Gastroesophageal sphincter (tissue), 4 donors: ENCODE results near the gene HPRT1. TPM values are rescaled to one million over a fixed set of nuclear protein-coding genes. Genes with fewer than 3 reads are reported as not detected.

Source experiments
- ATAC-seq: fragments of 150-250 bp; one replicate; pipeline ENCODE4 v1.9.1; 2016; ENCODE audit warnings: mild to moderate bottlenecking, moderate library complexity
- H3K27ac ChIP-seq, 4 donors: fragments of 200-600 bp; sonication (generic) in 3 of 4; 1 replicate in 3 of 4; 2 replicates in 1 of 4; pipeline ENCODE4 v1.5.1; 2016 to 2019
- H3K27me3 ChIP-seq: fragments of 200-600 bp; sonication (generic); one replicate; pipeline ENCODE4 v1.5.1; 2019
- H3K36me3 ChIP-seq, 2 donors: fragments of 200-600 bp; sonication (generic); one replicate each; pipeline ENCODE4 v1.5.1; 2019; ENCODE audit warnings: control low read depth in 1 of 2
- H3K4me1 ChIP-seq, 3 donors: fragments of 200-600 bp; sonication (generic); 1 replicate in 2 of 3; 2 replicates in 1 of 3; pipeline ENCODE4 v1.5.1; 2016 to 2019; ENCODE audit warnings: control low read depth in 2 of 3
- H3K4me3 ChIP-seq, 2 donors: fragments of 200-600 bp; sonication (generic); one replicate each; pipeline ENCODE4 v1.5.1; 2019; ENCODE audit warnings: mild to moderate bottlenecking in 1 of 2, moderate library complexity in 1 of 2
- H3K9me3 ChIP-seq, 3 donors: fragments of 200-600 bp; sonication (generic); one replicate each; pipeline ENCODE4 v1.5.1; 2017 to 2019; ENCODE audit warnings: control low read depth in 2 of 3
- EP300 ChIP-seq: sonication (generic); formaldehyde crosslinking; IDR thresholded peaks from one replicate; pipeline ENCODE4 v1.6.1; 2017; ENCODE audit warnings: antibody characterized with exemption, mild to moderate bottlenecking
- POLR2A ChIP-seq, 2 donors: fragments of 450-650 bp; IDR thresholded peaks; one replicate each; pipeline ENCODE4 v1.6.1; 2017; ENCODE audit warnings: antibody characterized with exemption in 2 of 2, mild to moderate bottlenecking in 2 of 2, moderate library complexity in 1 of 2
- POLR2AphosphoS5 ChIP-seq: sonication (generic); formaldehyde crosslinking; IDR thresholded peaks from one replicate; pipeline ENCODE4 v1.6.1; 2017; ENCODE audit warnings: antibody characterized with exemption
- WGBS, 2 donors: methylation state at CpG; one replicate each; pipeline ENCODE4 v1.1.5; 2018; ENCODE audit warnings: low coverage in 1 of 2; 5-methylcytosine and 5-hydroxymethylcytosine counted together
- total RNA-seq, 4 donors: library from RNA; depleted of rRNA; stranded (reverse); fragments of >200 nt; gene quantifications; one replicate each; pipeline ENCODE4 v1.1.0, GENCODE V29; 2016
- TF ChIP-seq, protein P1 (sequence below), 4 experiments: fragments of 200-600 bp in 2 of 4; fragments of 450-650 bp in 2 of 4; sonication (generic) in 1 of 4; IDR thresholded peaks; one replicate each; pipeline ENCODE4 v1.5.1; 2017 to 2019; ENCODE audit warnings: antibody characterized with exemption in 4 of 4, mild to moderate bottlenecking in 2 of 4, moderate library complexity in 2 of 4

The HPRT1 gene
- total RNA-seq, 4 donors from 2014 or later, result 6.7 to 12.5 (median 7.2) TPM

- H3K4me3 ChIP-seq, result no peak overlapping the region
- ATAC-seq, result no peak
- peaks cover 0 to 10% (median 0%) of the 10 kb centered on the region in 3 donors for H3K4me1 ChIP-seq
- H3K9me3 ChIP-seq, result no peaks in the 10 kb centered on the region
- peaks cover 0 to 5% of the 10 kb centered on the region in 2 donors for H3K36me3 ChIP-seq
- TF ChIP-seq POLR2A (IDR thresholded peaks at IDR 0.05), result no peak
- H3K27ac ChIP-seq, result no peak overlapping the region
- H3K27me3 ChIP-seq, result no peaks in the 10 kb centered on the region
These were observed 42.7 kb downstream of the HPRT1 start for GRCh38 chrX:134502686-134503085.

GRCh38 chrX:134512566-134512965, 52.6 kb downstream of the HPRT1 start:
- ATAC-seq, result peak; percentile 10
- Histone ChIP-seq H3K27ac (no peak overlapping the region), H3K4me1 (no peaks in the 10 kb centered on the region), H3K36me3 (no peaks in the 10 kb centered on the region), H3K9me3 (no peaks in the 10 kb centered on the region), H3K4me3 (no peak overlapping the region), H3K27me3 (no peaks in the 10 kb centered on the region)
- 34 to 59% methylated on average over 6 of the region's 9 CpGs for WGBS, 2 donors
- TF ChIP-seq EP300, result no peak
- no peak for TF ChIP-seq POLR2A (IDR thresholded peaks at IDR 0.05)
- no peak for TF ChIP-seq POLR2AphosphoS5
- TF ChIP-seq, protein P1, sequence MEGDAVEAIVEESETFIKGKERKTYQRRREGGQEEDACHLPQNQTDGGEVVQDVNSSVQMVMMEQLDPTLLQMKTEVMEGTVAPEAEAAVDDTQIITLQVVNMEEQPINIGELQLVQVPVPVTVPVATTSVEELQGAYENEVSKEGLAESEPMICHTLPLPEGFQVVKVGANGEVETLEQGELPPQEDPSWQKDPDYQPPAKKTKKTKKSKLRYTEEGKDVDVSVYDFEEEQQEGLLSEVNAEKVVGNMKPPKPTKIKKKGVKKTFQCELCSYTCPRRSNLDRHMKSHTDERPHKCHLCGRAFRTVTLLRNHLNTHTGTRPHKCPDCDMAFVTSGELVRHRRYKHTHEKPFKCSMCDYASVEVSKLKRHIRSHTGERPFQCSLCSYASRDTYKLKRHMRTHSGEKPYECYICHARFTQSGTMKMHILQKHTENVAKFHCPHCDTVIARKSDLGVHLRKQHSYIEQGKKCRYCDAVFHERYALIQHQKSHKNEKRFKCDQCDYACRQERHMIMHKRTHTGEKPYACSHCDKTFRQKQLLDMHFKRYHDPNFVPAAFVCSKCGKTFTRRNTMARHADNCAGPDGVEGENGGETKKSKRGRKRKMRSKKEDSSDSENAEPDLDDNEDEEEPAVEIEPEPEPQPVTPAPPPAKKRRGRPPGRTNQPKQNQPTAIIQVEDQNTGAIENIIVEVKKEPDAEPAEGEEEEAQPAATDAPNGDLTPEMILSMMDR (IDR thresholded peaks at IDR 0.05), result no peak

DNA sequence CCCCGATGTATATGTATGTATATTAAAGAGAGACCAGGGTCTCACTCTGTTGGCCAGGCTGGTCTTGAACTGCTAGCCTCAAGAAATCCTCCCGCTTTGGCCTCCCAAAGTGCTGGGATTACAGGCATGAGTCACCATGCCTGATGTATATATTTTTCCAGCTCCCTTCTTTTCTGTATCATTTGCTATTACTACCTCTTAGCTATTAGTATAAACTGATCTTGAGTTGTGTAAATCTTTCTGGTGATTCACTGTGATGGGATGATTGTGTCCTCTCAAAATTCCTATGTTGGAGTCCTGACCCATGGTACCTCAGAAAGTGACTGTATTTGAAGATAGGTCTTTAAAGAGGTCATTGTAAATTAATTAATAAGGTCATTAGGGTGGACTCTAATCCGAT, 53.1 kb downstream of the HPRT1 start:
- H3K27me3 ChIP-seq, result no peaks in the 10 kb centered on the region
- no peaks in the 10 kb centered on the region for H3K36me3 ChIP-seq
- no peak for ATAC-seq
- H3K4me1 ChIP-seq, result no peaks in the 10 kb centered on the region
- no peaks in the 10 kb centered on the region for H3K9me3 ChIP-seq
- H3K4me3 ChIP-seq, result no peak overlapping the region
- H3K27ac ChIP-seq, result no peak overlapping the region
- no peak for TF ChIP-seq POLR2AphosphoS5
- TF ChIP-seq, protein P1 (IDR thresholded peaks at IDR 0.05), result no peak
- no peak for TF ChIP-seq POLR2A (IDR thresholded peaks at IDR 0.05)
- TF ChIP-seq EP300, result no peak
- 71 to 100% methylated on average over 1 of the region's 3 CpGs for WGBS, 2 donors

DNA sequence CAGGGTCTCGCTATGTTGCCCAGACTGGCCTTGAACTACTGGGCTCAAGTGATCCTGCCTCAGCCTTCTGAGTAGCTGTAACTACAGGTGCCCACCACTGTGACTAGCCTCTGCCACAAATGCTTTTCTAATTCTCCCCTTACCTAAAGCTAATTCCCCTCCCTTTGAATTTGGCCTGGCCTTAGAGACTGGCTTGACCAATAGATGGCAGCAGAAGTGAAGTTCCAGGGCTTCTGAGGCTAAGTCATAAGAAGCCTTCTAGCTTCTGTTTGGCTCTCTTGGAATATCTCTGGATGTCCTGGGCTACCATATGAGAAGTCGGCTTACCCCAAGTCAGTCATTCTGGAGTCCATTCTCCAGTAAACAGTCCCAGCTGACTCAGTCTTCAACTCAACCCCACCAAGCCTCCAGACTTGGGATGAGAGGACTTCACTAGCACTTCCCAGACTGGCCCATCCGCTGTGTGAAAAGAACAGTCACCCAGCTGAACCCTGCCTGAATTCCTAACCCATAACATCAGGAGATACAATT, 61.0 kb downstream of the HPRT1 start:
- H3K4me3 ChIP-seq, result no peak overlapping the region
- TF ChIP-seq POLR2AphosphoS5 (no peak), EP300 (no peak), POLR2A (IDR thresholded peaks at IDR 0.05) (no peak)
- TF ChIP-seq, protein P1 (IDR thresholded peaks at IDR 0.05), result peak; percentile 12 to 56 (median 26)
- H3K27ac ChIP-seq, result no peak overlapping the region
- no peaks in the 10 kb centered on the region for H3K36me3 ChIP-seq
- H3K27me3 ChIP-seq, result no peaks in the 10 kb centered on the region
- no peak for ATAC-seq
- no peaks in the 10 kb centered on the region for H3K9me3 ChIP-seq
- H3K4me1 ChIP-seq, result no peaks in the 10 kb centered on the region
- WGBS, 2 donors, result 67 to 100% methylated on average over 1 of the region's 3 CpGs

GRCh38 chrX:134524181-134524580, 64.2 kb downstream of the HPRT1 start:
- Histone ChIP-seq H3K4me3 (no peak overlapping the region), H3K27me3 (no peaks in the 10 kb centered on the region), H3K4me1 (no peaks in the 10 kb centered on the region), H3K9me3 (no peaks in the 10 kb centered on the region), H3K36me3 (no peaks in the 10 kb centered on the region), H3K27ac (no peak overlapping the region)
- 87 to 91% methylated on average over 3 to 5 of the region's 6 CpGs for WGBS, 2 donors
- no peak for ATAC-seq
- TF ChIP-seq POLR2A (IDR thresholded peaks at IDR 0.05) (no peak), EP300 (no peak)

DNA sequence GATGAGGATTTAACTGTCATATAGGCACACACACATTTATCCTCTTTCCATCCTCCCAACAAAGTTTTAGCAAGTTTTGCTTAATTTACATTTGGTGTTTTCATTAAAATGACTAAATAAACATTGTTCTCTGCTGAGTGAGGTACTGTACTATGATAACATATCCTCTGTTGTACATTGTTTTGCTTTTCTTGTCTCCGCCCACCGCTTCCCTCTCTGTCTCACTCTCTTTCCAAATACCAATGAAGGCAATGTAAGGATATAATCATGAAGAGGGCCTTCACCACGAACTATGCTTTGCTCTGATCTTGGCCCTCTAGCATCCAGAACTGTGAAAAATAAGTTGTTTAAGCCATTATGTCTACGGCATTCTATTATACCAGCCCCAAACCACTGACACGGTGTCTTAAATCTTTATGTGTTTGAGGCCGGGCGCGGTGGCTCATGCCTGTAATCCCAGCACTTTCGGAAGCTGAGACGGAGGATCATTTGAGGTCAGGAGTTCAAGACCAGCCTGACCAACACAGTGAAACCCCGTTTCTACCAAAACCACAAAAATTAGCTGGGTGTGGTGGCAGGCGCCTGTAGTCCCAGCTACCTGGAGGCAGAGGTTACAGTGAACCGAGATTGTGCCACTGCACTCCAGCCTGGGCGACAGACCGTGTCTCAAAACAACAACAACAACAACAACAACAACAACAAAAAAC, 65.3 kb downstream of the HPRT1 start:
- Histone ChIP-seq H3K36me3 (no peaks in the 10 kb centered on the region), H3K27ac (no peak overlapping the region), H3K27me3 (no peaks in the 10 kb centered on the region), H3K9me3 (no peaks in the 10 kb centered on the region), H3K4me3 (no peak overlapping the region), H3K4me1 (no peaks in the 10 kb centered on the region)
- TF ChIP-seq POLR2AphosphoS5, result no peak
- no peak for TF ChIP-seq EP300
- no peak for TF ChIP-seq POLR2A (IDR thresholded peaks at IDR 0.05)
- TF ChIP-seq, protein P1 (IDR thresholded peaks at IDR 0.05), result no peak
- ATAC-seq, result no peak
- 76 to 90% methylated on average over 6 to 12 of the region's 15 CpGs for WGBS, 2 donors
